AG08395 (cell line): Measurements from ENCODE around the gene CYP3A4.
"Not testable (repeated sequence)": the region's sequence is repeated elsewhere in the genome, so short reads cannot be mapped to it uniquely, and the experiment has no call there.

Source experiments
- DNase-seq: peaks from one replicate; pipeline ENCODE4 v3.0.0; 2012; ENCODE audit warnings: mixed read lengths, low spot score

The CYP3A4 gene

DNA sequence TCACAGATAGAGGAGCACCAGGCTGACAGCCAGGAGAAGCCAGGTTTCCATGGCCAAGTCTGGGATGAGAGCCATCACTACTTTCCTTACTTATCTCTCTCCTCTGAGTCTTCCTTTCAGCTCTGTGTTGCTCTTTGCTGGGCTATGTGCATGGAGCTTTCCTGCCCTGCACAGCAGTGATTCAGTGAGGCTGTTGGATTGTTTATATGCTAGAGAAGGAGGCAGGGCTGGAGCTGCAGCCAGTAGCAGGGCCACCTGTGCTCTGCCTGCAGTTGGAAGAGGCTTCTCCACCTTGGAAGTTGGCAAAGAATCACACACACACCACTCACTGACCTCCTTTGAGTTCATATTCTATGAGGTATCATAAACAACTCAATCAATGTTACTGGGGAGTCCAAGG is at the start of gene CYP3A4:
CYP3A4 (minus strand) TSS at position 178 of the 400 bp plus-strand sequence; CDS start at position 75, 103 bp downstream.
- no peak for DNase-seq

GRCh38 chr7:99833289-99833877 is 49.4 kb upstream of the CYP3A4 start:
- no peak for DNase-seq

GRCh38 chr7:99831595-99831994 is 47.6 kb upstream of the CYP3A4 start:
- no peak for DNase-seq

GRCh38 chr7:99829524-99830160 is 45.7 kb upstream of the CYP3A4 start:
- no peak for DNase-seq

DNA sequence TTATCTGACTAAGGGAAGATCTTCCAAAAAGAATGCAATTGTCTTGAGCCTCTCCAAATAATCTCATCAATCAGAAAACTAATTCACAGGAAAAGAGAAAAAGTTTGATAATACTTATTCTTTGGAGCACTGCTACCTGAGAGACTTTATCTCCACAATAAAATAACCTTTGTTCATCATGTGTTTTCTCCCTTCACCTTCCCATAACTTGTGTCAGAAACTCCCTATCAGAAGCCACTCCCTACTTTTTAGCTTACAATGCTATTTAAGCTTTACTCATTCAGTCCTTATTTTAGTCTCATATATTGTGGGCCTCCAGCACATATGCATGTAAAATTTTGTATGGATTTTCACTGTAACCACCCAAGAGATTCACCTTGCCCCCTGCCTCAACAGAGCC is 44.8 kb upstream of the CYP3A4 start:
- no peak for DNase-seq

DNA sequence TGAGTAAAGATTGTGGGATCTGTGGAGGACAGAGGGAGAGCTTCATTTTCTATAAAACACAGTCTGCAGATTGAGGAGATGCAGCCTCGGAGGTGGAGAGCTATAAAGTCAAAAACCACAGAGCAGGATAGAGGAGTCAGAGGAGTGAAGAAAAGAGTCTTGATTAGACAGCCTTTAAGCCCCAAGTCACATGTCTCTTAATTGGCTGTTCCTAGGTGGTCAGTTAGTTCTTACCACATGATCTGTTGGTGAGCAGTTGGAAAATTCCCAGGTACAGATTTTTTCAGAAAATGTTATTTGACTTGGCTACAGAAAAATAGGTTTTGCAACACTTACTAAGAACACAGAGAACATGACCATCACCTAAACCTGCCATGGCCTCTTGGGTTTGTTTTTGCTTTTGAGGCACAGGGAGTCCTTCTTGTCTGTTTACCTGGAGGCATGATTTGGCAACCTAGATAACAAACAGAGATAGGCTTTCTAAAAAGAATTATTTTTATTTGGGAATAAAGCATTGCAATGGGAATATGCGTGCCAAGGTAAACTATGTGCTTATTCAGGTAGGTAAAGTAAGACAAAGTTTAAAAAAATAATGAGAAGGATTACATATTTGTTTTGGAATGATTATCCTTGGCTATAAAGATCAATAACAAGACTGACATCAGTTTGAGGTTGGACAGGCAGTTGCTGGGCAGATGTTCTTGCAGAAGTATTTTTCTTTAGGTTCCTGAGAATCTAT is 43.2 kb upstream of the CYP3A4 start:
- DNase-seq, result no peak

- no peak for DNase-seq
These were observed 41.9 kb upstream of the CYP3A4 start for GRCh38 chr7:99825873-99826272.

DNA sequence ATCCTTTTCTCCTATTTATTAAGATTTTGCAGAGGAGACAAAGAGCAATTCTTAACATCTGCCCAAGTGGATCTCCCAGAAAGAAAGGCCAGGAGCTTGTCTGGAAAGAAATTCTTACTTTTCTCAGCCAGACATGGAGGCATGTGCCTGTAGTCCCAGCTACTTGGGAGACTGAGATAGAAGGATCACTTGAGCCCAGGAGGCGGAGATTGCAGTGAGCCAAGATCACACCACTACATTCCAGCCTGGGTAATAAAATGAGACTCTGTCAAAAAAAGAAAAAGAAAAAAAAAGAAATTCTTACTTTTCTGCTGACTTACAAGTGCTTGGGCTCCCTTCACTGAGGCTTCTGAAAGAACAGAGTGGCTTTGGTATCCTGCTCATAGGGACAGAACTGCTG is 41.5 kb upstream of the CYP3A4 start:
- no peak for DNase-seq

- DNase-seq, result no peak
These were observed 40.1 kb upstream of the CYP3A4 start for GRCh38 chr7:99824091-99824490.

GRCh38 chr7:99822731-99823718 is 39.0 kb upstream of the CYP3A4 start:
- DNase-seq, result no peak

GRCh38 chr7:99820408-99821027 is 36.5 kb upstream of the CYP3A4 start:
- no peak for DNase-seq

- no peak for DNase-seq
These were observed 24.8 kb upstream of the CYP3A4 start for GRCh38 chr7:99808766-99809165.

DNA sequence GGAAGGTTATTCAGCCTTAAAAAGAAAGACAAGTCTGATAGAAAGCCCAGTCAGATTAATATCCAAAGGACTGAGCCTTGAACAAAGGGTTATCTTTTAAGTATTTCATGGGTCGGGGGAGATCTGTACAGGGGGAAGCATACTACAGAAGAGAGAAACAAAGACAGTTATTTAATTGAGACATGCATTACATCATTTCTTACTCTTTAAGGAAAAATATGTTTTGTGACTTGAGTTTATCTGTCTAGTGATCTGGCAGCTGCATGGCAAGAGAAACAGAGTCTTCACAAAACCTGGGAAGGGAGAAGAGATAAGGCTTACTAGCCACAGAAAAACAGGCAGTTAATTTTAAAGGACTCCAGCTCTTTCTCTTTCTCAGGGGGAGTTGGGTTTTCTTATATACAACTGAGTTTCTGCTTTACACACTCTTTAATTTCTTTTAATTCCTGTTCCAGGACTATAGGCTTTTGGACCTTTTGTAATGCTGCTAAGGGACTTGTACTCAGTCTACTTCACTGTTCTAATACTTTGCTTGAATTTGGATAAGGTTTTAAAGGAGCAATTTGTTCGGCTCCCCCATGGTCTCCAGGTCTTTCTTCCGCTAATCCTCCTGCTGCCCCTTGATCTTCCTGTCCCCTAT is 23.0 kb upstream of the CYP3A4 start:
- DNase-seq, result no peak

- DNase-seq, result no peak
These were observed 21.7 kb upstream of the CYP3A4 start for GRCh38 chr7:99805641-99806040.

DNA sequence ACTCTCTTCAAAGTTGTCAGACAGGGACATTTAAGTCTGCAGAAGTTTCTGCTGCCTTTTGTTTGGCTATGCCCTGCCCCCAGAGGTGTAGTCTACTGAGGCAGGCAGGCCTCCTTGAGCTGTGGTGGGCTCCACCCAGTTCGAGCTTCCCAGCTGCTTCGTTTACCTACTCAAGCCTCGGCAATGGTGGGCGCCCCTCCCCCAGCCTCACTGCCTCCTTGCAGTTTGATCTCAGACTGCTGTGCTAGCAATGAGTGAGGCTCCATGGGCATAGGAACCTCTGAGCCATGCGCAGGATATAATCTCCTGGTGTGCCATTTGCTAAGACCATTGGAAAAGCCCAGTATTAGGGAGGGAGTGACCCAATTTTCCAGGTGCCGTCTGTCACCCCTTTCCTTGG is 19.1 kb upstream of the CYP3A4 start:
- not testable (repeated sequence) for DNase-seq

- DNase-seq, result not testable (repeated sequence)
These were observed 17.4 kb upstream of the CYP3A4 start for GRCh38 chr7:99801407-99801806.

- DNase-seq, result no peak
These were observed 15.0 kb upstream of the CYP3A4 start for GRCh38 chr7:99798972-99799371.

GRCh38 chr7:99795864-99796263 is 11.9 kb upstream of the CYP3A4 start:
- DNase-seq, result not testable (repeated sequence)

DNA sequence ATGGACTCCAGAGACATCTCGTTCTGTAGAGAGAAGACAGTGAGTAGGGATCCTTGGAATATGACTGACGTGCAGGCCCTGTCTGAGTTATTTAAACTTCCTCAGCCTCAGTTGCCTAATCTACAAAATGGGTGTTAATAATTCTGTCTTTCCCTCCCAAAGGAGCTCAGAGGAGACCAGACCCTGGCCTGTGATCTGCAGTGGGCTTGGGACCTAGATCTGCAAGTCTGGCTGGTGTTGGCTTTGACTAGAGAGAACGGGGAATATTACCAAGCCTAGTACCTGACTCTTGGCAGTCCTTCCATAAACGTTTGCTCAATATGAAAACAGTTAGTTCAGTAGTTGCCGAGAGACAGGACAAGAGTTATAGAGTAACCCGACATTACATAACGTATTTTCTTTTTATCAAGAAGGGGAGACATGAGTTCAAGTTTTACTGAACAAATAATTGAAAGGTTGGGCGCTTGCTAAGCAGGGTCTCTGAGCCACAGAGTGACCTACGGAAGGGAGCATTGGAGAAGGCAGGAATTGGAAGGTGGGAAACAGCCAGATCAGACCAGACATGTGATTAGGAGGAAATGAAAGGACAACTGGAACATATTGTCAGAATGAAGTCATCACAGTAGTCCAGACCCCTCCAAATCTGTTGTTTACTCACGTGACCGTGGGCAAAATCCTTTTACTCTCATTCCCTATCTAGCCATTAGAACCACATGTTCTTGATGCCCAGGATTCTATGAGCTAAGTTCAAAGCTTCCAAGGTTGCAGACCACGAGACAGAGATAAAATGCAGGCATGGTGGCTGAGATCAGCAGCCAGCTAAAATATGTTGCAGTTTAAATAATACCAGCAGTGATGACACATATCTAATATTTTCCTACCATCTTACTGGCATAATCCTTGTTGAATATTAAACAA is 10.9 kb upstream of the CYP3A4 start:
- no peak for DNase-seq

DNA sequence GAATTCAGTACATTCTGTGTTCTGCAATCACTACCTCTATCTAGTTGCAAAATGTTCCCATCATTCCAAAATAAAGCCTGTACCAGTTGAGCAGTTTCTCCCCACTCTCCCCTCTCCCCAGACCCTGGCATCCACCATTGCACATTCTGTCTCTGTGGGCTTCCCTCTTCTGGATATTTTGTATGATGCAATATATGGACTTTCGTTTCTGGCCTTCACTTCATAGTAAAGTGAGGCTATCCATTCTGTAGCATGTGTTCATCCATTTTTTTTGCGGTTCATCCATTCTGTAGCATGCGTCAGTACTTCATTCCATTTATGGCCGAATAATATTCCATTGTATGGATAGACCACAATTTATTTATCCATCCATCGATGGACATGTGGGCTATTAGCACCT is 9.5 kb upstream of the CYP3A4 start:
- no peak for DNase-seq
